A549 (cell line): ENCODE results near the gene BICD2.

Experiments
- ATOH8 ChIP-seq: fragments of 250-450 bp; sonication (Bioruptor Pico); IDR thresholded peaks from 2 replicates; pipeline ENCODE4 v1.5.0; 2020; ENCODE audit warnings: low read depth, mild to moderate bottlenecking, moderate library complexity
- CBX2 ChIP-seq: fragments of 200-600 bp; sonication (generic); IDR thresholded peaks from 2 replicates; pipeline ENCODE4 v1.6.1; 2016; ENCODE audit warnings: low read depth, mild to moderate bottlenecking, borderline replicate concordance
- MAFK ChIP-seq: fragments of 450-650 bp; IDR thresholded peaks from 2 replicates; pipeline ENCODE4 v1.6.1; 2014; ENCODE audit not compliant: partially characterized antibody
- POLR2A ChIP-seq: IDR thresholded peaks from 2 replicates; pipeline ENCODE4 v1.6.1; 2012; ENCODE audit warnings: mild to moderate bottlenecking, low read length
- USF2 ChIP-seq: fragments of 450-650 bp; IDR thresholded peaks from 2 replicates; pipeline ENCODE4 v1.6.1; 2014; ENCODE audit warnings: antibody characterized with exemption
- TF ChIP-seq, protein P1 (sequence below): IDR thresholded peaks from 2 replicates; pipeline ENCODE4 v1.6.1; 2012
- TF ChIP-seq, protein P2 (sequence below): IDR thresholded peaks from 2 replicates; pipeline ENCODE4 v1.6.1; 2012; ENCODE audit warnings: low read depth, borderline replicate concordance
- TF ChIP-seq, protein P3 (sequence below): fragments of >200 bp; sonication (Bioruptor Twin); formaldehyde crosslinking; IDR thresholded peaks from 3 replicates; pipeline ENCODE4 v1.5.1; 2016

DNA sequence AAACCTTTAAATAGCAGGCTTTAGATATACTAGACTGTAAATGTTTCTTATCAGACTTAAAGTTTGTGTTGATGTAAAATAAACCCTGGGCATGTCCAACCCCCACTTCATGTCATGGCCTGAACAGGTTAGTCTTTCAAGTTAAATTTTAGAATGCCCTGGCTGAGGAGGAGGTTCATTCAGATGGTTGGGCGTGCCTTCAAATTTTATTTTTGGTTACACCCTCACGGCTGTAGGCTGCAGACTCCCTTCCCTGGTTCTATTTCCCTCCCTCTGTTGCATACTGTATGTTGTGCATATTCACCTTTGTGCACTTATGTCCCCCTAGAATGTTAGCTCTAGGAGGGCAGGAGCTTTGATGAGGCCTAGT, 5.3 kb upstream of the BICD2 start:
- TF ChIP-seq, protein P1, sequence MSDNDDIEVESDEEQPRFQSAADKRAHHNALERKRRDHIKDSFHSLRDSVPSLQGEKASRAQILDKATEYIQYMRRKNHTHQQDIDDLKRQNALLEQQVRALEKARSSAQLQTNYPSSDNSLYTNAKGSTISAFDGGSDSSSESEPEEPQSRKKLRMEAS, result no peak
- TF ChIP-seq, protein P2, sequence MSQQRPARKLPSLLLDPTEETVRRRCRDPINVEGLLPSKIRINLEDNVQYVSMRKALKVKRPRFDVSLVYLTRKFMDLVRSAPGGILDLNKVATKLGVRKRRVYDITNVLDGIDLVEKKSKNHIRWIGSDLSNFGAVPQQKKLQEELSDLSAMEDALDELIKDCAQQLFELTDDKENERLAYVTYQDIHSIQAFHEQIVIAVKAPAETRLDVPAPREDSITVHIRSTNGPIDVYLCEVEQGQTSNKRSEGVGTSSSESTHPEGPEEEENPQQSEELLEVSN, result no peak
- TF ChIP-seq, protein P3, sequence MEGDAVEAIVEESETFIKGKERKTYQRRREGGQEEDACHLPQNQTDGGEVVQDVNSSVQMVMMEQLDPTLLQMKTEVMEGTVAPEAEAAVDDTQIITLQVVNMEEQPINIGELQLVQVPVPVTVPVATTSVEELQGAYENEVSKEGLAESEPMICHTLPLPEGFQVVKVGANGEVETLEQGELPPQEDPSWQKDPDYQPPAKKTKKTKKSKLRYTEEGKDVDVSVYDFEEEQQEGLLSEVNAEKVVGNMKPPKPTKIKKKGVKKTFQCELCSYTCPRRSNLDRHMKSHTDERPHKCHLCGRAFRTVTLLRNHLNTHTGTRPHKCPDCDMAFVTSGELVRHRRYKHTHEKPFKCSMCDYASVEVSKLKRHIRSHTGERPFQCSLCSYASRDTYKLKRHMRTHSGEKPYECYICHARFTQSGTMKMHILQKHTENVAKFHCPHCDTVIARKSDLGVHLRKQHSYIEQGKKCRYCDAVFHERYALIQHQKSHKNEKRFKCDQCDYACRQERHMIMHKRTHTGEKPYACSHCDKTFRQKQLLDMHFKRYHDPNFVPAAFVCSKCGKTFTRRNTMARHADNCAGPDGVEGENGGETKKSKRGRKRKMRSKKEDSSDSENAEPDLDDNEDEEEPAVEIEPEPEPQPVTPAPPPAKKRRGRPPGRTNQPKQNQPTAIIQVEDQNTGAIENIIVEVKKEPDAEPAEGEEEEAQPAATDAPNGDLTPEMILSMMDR, result no peak
- TF ChIP-seq MAFK (no peak), POLR2A (no peak), USF2 (no peak), ATOH8 (CRISPR knock-in tag) (no peak), CBX2 (no peak)
